IPS-NIHi7 (cell line): ENCODE data around the gene KDM2B.

Experiments
- DNase-seq: peaks from one replicate; pipeline ENCODE4 v3.0.0; 2012; ENCODE audit warnings: mixed read lengths; ENCODE audit errors: extremely low spot score

The KDM2B gene

GRCh38 chr12:121461048-121461447, 119.8 kb downstream of the KDM2B start:
- no peak for DNase-seq

- no peak for DNase-seq
These were observed 124.3 kb downstream of the KDM2B start for GRCh38 chr12:121456551-121456950.

GRCh38 chr12:121455766-121456420, 124.9 kb downstream of the KDM2B start:
- no peak for DNase-seq

- DNase-seq = no peak
These were observed 125.9 kb downstream of the KDM2B start for GRCh38 chr12:121454921-121455320.

- DNase-seq = no peak
These were observed 127.2 kb downstream of the KDM2B start for GRCh38 chr12:121453629-121454028.

- DNase-seq = no peak
These were observed 127.8 kb downstream of the KDM2B start for GRCh38 chr12:121452985-121453360.

GRCh38 chr12:121452340-121452984, 128.4 kb downstream of the KDM2B start:
- no peak for DNase-seq

GRCh38 chr12:121451961-121452339, 128.9 kb downstream of the KDM2B start:
- DNase-seq = no peak

GRCh38 chr12:121448771-121449315, 132.0 kb downstream of the KDM2B start:
- no peak for DNase-seq

GRCh38 chr12:121446750-121447149, 134.1 kb downstream of the KDM2B start:
- DNase-seq = no peak

GRCh38 chr12:121444842-121445202, 136.0 kb downstream of the KDM2B start:
- no peak for DNase-seq

- DNase-seq = no peak
These were observed 136.6 kb downstream of the KDM2B start for GRCh38 chr12:121443911-121444841.

- DNase-seq = peak; percentile 98
These were observed 137.5 kb downstream of the KDM2B start for GRCh38 chr12:121443193-121443870.

- DNase-seq = no peak
These were observed 138.5 kb downstream of the KDM2B start for GRCh38 chr12:121442028-121442948.

GRCh38 chr12:121441555-121441954, 139.3 kb downstream of the KDM2B start:
- no peak for DNase-seq

- DNase-seq = no peak
These were observed 140.1 kb downstream of the KDM2B start for GRCh38 chr12:121440768-121441167.

- no peak for DNase-seq
These were observed 141.1 kb downstream of the KDM2B start for GRCh38 chr12:121439715-121440114.

GRCh38 chr12:121438905-121439304, 141.9 kb downstream of the KDM2B start:
- DNase-seq = no peak

GRCh38 chr12:121436706-121437105, 144.1 kb downstream of the KDM2B start:
- DNase-seq = no peak

GRCh38 chr12:121432740-121433480, 147.9 kb downstream of the KDM2B start:
- no peak for DNase-seq
